NCI-H2107 (cell line): Measurements from ENCODE around the gene TUBB3.
"Not testable (repeated sequence)": the region's sequence is repeated elsewhere in the genome, so short reads cannot be mapped to it uniquely, and the experiment has no call there.

Experiments used
- DNase-seq: peaks from one replicate; lab custom pipeline; 2025; lab: John Stamatoyannopoulos, UW

The TUBB3 gene

GRCh38 chr16:89902980-89903379 is 20.2 kb upstream of the TUBB3 start:
- DNase-seq, result no peak

GRCh38 chr16:89903908-89904515 is 19.1 kb upstream of the TUBB3 start:
- DNase-seq, result no peak

- DNase-seq, result no peak
Measured at GRCh38 chr16:89904606-89905510, 18.3 kb upstream of the TUBB3 start.

DNA sequence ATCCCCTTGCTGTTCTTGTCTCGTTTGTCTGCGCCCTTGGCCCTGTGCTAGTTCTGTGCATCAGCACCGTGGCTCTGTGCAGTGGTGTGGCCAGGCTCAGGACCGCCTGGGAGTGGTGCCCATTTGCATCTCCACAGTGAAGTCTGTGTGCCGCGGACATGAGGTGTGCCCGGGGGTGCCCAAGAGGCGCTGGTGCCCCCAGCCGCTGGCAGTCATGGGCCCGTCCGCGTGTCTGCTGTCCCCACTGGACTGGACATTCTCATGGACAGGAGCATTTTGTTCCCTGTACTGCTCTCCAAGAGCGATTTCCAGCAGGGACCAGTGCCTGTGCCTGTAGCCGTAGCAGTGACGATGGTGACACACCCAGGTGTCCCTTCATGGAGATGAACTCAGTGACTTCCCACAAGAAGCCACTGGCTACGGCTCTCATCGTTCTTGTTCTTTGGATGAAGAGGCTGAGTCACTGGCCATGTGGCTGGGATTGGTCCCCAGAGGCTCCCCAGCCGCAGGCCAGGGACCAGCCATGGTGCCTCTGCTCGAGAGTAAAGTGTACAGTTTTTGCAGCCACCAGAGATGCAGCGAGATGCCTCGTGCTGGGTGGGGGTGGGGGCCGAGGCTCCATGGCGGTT is 17.5 kb upstream of the TUBB3 start:
- no peak for DNase-seq

- DNase-seq, result no peak
Measured at GRCh38 chr16:89906140-89907025, 16.8 kb upstream of the TUBB3 start.

DNA sequence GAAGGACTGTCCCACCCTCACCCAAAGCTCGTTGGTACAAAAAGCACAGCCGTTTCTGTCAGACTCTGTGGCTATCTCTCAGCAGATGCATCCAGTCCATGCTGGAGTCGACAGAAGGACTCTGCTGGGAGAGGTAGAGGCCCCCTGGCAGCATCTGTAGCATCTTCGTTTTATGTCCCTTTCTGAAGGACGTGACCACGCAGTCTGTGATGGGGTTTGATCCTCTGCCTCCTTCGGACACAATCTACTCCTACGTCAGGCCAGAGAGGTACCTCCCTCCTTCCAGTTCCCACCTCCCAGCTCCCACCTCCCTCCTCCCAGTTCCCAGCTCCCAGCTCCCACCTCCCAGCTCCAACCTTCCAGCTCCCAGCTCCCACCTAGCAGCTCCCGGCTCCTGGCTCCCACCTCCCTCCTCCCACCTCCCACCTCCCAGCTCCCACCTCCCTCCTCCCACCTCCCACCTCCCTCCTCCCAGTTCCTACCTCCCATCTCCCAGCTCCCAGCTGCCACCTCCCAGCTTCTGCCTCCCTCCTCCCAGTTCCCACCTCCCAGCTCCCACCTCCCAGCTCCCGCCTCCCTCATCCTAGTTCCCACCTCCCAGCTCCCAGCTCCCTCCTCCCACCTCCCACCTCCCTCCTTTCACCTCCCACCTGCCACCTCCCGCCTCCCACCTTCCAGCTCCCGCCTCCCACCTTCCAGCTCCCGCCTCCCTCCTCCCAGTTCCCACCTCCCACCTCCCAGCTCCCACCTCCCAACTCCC is 15.9 kb upstream of the TUBB3 start:
- DNase-seq, result no peak

DNA sequence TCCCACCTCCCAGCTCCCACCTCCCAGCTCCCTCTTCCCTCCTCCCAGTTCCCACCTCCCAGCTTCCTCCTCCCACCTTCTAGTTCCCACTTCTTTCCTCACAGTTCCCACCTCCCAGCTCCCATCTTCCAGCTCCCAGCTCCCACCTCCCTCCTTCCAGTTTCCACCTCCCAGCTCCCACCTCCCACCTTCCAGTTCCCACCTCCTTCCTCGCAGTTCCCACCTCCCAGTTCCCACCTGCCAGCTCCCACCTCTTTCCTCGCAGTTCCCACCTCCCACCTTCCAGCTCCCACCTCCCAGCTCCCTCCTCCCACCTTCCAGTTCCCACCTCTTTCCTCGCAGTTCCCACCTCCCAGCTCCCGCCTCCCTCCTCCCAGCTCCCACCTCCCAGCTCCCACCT is 14.9 kb upstream of the TUBB3 start:
- no peak for DNase-seq

DNA sequence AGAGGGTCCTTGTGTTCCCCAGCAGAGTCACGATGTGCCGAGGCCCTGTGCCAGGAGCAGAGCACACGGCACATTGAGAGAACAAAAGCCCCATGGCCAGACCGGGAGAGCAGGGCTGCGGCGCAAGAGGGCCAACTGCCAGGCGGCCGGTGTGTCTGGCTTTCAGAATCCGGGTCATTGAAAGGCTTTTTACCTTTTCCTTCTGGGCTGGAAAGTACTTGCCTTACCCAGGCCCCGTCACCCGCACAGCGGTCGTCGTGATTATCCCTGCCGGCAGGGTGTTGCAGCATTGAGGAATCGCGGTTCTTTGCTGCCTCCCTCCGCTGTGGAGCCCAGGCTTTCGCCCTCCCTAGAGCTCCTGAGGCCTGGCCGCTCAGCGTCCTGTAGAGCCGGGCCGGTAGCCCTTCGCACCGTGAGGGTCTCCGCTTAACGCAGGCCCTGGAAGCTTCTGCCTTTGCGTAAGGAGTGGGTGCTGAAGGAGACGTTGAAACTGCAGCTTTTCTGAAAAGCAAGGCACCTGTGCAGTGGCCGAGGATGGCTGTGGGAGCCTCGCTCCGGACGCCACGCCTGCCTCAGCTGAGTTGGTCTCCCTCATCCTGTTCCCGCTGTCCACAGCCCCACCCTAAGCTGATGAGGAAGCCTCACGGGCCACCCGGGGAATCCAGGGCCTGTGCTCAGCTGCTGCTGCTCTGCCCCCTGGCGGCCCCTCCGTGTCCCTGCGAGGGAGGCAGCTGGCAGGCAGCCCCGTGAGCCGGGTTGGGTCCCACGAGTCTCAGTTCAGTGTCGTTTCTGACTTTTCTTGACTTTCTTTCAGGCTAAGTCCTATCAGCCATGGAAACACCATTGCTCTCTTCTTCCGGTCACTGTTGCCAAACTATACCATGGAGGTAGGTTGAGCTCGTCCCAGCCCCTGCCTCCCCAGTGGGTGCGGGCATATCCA is 13.1 kb upstream of the TUBB3 start:
- DNase-seq, result no peak

DNA sequence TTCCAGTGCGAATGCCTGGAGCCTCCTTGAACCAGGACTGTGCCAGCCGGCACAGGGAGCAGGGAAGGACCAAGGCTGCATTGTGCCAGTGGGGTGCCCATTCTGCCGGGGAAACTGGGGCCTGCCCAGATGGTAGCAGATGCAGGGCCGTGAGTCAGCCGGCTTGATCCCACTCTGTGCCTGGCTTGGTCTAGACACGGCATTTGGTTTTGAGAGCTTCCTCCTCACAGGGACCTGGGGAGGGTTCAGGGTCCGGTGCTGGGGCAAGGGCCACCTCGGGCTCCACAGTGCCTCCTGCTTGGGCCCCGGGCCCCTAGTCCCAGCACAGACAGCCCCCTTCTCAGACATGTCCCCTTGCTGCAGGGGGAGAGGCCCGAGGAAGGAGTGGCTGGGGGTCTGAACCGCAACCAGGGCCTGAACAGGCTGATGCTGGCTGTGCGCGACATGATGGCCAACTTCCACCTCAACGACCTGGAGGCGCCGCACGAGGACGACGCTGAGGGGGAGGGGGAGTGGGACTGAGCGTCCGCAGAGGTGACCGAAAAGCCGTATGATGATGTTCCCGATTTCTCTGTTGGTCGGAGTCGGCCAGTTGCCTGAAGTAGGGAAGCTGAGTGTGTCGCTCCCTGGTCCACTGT is 12.3 kb upstream of the TUBB3 start:
- DNase-seq, result no peak

- no peak for DNase-seq
Measured at GRCh38 chr16:89911375-89911774, 11.8 kb upstream of the TUBB3 start.

GRCh38 chr16:89912143-89912542 is 11.0 kb upstream of the TUBB3 start:
- DNase-seq, result no peak

GRCh38 chr16:89912627-89913026 is 10.5 kb upstream of the TUBB3 start:
- DNase-seq, result no peak

- no peak for DNase-seq
Measured at GRCh38 chr16:89913408-89914387, 9.4 kb upstream of the TUBB3 start.

DNA sequence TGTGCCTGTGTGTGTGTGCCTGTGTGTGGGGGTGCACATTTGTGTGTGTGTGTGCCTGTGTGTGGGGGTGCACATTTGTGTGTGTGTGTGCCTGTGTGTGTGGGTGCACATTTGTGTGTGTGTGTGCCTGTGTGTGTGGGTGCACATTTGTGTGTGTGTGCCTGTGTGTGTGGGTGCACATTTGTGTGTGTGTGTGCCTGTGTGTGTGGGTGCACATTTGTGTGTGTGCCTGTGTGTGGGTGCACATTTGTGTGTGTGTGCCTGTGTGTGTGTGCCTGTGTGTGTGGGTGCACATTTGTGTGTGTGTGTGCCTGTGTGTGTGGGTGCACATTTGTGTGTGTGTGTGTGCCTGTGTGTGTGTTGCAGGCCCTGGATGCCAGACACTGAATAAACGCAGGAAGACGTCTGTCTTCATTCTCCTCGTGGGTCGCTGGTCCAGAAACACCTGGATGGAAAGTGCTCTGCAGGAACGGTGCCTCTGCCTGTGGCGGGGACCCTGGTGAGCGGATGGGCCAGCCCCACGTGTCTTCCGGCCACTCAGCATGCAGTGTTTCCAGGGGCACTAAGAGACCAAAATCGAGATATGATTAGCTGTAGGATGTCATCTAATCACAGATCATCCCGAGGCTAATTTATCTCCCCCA is 8.4 kb upstream of the TUBB3 start:
- not testable (repeated sequence) for DNase-seq

- DNase-seq, result no peak
Measured at GRCh38 chr16:89915303-89916232, 7.6 kb upstream of the TUBB3 start.

DNA sequence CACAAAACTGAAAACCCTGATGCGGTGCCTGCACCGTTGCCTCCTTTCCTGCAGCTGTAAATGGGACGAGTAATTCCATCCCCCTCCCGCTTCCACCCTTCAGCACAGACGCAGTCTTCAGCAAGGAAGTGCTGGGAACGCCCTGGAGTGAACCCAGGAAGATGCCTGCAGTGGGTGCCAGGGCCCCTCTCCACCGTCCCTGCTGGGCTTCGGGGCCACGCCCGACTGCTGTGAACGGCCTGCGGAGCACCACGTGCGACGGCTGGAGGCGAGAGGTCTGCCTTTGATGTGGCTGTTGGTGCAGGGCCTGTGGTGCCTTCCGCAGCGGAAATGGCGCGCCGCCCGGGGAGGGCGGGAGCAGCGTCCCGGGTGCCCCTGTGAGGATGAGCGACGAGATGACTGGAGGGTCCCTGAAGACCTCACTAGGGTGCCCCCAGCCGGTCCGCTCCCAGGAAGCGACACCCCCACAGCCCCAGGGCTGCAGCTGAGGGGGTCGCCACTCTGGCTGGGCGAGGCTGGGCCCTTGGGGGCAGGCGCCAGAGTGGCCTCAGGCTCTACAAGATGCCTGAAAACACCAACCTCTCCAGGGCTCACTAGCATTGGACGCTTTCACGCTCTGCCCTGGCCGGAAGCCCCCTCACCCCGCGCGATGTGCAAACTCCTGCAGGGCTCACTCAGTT is 5.2 kb upstream of the TUBB3 start:
- peak; percentile 75 for DNase-seq
